Measurements from ENCODE around the gene NACA2. TPM values are rescaled to one million over a fixed set of nuclear protein-coding genes. Genes with fewer than 3 reads are reported as not detected.

The NACA2 gene
- total RNA-seq, 1 experiment from 2014 or later, result not detected

DNA sequence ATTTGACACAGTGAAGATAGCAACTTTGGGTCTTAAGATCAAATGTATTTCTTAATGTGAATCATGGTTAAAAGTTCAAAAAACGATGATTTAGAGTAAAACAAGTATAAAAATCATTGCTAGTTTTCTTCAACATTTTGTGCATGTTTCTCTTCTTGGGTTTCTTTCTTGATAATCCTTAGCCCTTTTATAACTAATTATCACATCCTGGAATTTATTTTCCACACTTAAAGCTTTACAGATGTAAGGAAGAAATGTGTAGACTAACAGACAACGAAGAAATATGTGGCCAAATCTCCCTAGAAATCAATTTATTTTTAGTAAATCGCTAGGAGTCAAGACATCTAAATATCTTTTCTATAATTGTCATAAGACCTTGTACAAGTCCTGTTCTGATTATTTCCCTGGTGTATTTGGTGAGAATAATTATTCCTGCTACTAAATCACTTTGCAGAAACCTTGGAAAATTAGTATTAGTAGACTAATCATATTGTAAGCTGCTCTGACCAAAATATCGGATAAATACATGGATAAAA is 4.9 kb downstream of the NACA2 start (continued):
- no peak for TF ChIP-seq NFE2L1 (CRISPR knock-in tag; IDR thresholded peaks at IDR 0.05)
- TF ChIP-seq AR (CRISPR knock-in tag; IDR thresholded peaks at IDR 0.05), result no peak
- no peak for TF ChIP-seq OVOL2 (CRISPR knock-in tag; IDR thresholded peaks at IDR 0.05; ENCODE audit: borderline replicate concordance)
- TF ChIP-seq, protein P1, sequence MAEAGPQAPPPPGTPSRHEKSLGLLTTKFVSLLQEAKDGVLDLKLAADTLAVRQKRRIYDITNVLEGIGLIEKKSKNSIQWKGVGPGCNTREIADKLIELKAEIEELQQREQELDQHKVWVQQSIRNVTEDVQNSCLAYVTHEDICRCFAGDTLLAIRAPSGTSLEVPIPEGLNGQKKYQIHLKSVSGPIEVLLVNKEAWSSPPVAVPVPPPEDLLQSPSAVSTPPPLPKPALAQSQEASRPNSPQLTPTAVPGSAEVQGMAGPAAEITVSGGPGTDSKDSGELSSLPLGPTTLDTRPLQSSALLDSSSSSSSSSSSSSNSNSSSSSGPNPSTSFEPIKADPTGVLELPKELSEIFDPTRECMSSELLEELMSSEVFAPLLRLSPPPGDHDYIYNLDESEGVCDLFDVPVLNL (CRISPR knock-in tag; IDR thresholded peaks at IDR 0.05; ENCODE audit: borderline replicate concordance, low read depth), result no peak
- TF ChIP-seq ZNF396 (CRISPR knock-in tag; IDR thresholded peaks at IDR 0.05; ENCODE audit: borderline replicate concordance), result no peak

- Mint-ChIP-seq H3K27ac (no peak overlapping the region), H3K27me3 (ENCODE audit: low read depth) (no peaks in the 10 kb centered on the region), H3K4me3 (no peak overlapping the region), H3K9me3 (no peaks in the 10 kb centered on the region), H3K36me3 (no peaks in the 10 kb centered on the region), H3K4me1 (peaks cover 3% of the 10 kb centered on the region; the same call in 1 of the 2 replicates)
- TF ChIP-seq CBFB (CRISPR knock-in tag; IDR thresholded peaks at IDR 0.05; ENCODE audit: low read depth), result no peak
- TF ChIP-seq PREB (CRISPR knock-in tag; IDR thresholded peaks at IDR 0.05; ENCODE audit: borderline replicate concordance), result no peak
- no peak for TF ChIP-seq IRF2 (CRISPR knock-in tag; IDR thresholded peaks at IDR 0.05; ENCODE audit: borderline replicate concordance, low read depth)
- no peak for TF ChIP-seq NR1H2 (CRISPR knock-in tag; IDR thresholded peaks at IDR 0.05)
- no peak for TF ChIP-seq ZNF219 (CRISPR knock-in tag; IDR thresholded peaks at IDR 0.05; ENCODE audit: borderline replicate concordance)
- TF ChIP-seq FOXK1 (CRISPR knock-in tag; IDR thresholded peaks at IDR 0.05), result no peak
- no peak for TF ChIP-seq RORB (CRISPR knock-in tag; IDR thresholded peaks at IDR 0.05)
- TF ChIP-seq E2F5 (CRISPR knock-in tag; IDR thresholded peaks at IDR 0.05), result no peak
- TF ChIP-seq OVOL2 (CRISPR knock-in tag; IDR thresholded peaks at IDR 0.05; ENCODE audit: borderline replicate concordance), result no peak
- TF ChIP-seq, protein P2, sequence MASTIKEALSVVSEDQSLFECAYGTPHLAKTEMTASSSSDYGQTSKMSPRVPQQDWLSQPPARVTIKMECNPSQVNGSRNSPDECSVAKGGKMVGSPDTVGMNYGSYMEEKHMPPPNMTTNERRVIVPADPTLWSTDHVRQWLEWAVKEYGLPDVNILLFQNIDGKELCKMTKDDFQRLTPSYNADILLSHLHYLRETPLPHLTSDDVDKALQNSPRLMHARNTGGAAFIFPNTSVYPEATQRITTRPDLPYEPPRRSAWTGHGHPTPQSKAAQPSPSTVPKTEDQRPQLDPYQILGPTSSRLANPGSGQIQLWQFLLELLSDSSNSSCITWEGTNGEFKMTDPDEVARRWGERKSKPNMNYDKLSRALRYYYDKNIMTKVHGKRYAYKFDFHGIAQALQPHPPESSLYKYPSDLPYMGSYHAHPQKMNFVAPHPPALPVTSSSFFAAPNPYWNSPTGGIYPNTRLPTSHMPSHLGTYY (CRISPR knock-in tag; IDR thresholded peaks at IDR 0.05), result no peak
- no peak for TF ChIP-seq ZNF671 (CRISPR knock-in tag; IDR thresholded peaks at IDR 0.05)
- TF ChIP-seq IRF1 (CRISPR knock-in tag; IDR thresholded peaks at IDR 0.05), result no peak
- TF ChIP-seq JUN (CRISPR knock-in tag; IDR thresholded peaks at IDR 0.05), result no peak
- TF ChIP-seq, protein P3, sequence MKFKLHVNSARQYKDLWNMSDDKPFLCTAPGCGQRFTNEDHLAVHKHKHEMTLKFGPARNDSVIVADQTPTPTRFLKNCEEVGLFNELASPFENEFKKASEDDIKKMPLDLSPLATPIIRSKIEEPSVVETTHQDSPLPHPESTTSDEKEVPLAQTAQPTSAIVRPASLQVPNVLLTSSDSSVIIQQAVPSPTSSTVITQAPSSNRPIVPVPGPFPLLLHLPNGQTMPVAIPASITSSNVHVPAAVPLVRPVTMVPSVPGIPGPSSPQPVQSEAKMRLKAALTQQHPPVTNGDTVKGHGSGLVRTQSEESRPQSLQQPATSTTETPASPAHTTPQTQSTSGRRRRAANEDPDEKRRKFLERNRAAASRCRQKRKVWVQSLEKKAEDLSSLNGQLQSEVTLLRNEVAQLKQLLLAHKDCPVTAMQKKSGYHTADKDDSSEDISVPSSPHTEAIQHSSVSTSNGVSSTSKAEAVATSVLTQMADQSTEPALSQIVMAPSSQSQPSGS (CRISPR knock-in tag; IDR thresholded peaks at IDR 0.05; ENCODE audit: borderline replicate concordance, low read depth), result no peak
- no peak for TF ChIP-seq ZNF423 (CRISPR knock-in tag; IDR thresholded peaks at IDR 0.05)
- no peak for TF ChIP-seq ELF4 (CRISPR knock-in tag; IDR thresholded peaks at IDR 0.05; ENCODE audit: low read depth)
- TF ChIP-seq, protein P4, sequence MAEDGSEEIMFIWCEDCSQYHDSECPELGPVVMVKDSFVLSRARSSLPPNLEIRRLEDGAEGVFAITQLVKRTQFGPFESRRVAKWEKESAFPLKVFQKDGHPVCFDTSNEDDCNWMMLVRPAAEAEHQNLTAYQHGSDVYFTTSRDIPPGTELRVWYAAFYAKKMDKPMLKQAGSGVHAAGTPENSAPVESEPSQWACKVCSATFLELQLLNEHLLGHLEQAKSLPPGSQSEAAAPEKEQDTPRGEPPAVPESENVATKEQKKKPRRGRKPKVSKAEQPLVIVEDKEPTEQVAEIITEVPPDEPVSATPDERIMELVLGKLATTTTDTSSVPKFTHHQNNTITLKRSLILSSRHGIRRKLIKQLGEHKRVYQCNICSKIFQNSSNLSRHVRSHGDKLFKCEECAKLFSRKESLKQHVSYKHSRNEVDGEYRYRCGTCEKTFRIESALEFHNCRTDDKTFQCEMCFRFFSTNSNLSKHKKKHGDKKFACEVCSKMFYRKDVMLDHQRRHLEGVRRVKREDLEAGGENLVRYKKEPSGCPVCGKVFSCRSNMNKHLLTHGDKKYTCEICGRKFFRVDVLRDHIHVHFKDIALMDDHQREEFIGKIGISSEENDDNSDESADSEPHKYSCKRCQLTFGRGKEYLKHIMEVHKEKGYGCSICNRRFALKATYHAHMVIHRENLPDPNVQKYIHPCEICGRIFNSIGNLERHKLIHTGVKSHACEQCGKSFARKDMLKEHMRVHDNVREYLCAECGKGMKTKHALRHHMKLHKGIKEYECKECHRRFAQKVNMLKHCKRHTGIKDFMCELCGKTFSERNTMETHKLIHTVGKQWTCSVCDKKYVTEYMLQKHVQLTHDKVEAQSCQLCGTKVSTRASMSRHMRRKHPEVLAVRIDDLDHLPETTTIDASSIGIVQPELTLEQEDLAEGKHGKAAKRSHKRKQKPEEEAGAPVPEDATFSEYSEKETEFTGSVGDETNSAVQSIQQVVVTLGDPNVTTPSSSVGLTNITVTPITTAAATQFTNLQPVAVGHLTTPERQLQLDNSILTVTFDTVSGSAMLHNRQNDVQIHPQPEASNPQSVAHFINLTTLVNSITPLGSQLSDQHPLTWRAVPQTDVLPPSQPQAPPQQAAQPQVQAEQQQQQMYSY (CRISPR knock-in tag; IDR thresholded peaks at IDR 0.05), result no peak
- no peak for TF ChIP-seq ATF1 (CRISPR knock-in tag; IDR thresholded peaks at IDR 0.05)
- ChIA-PET POLR2A (no interaction called here), CTCF (interaction anchor here (1.1 to 2.4 kb wide), 3 partner anchors 10 to 172 kb away, joined by 3 to 13 read pairs (median 3); no protein-coding TSS in a partner anchor)
- DNase-seq (ENCODE audit: low spot score) (no peak), ATAC-seq (no peak)
These were observed 6.2 kb downstream of the NACA2 start for GRCh38 chr17:61584866-61585265.

Measured in WTC11 (cell line).